Endothelial cell of umbilical vein (primary cell): Measurements from ENCODE around the gene TNRC6C. TPM values are rescaled to one million over a fixed set of nuclear protein-coding genes. Genes with fewer than 3 reads are reported as not detected.

Experiments
- BruUV-seq: library from RNA; stranded (reverse); fragments of 400-500 nt; replicated peaks from 2 replicates; lab custom pipeline; 2021; lab: Mats Ljungman, UMichigan
- CTCF ChIA-PET: fragments of 300-600, 350-600 bp; sonication (Branson Sonifier 250); formaldehyde crosslinking; loops from one replicate; lab custom pipeline; 2021; ENCODE audit warnings: antibody characterized with exemption, inconsistent platforms; lab: Charles Lee
- POLR2A ChIA-PET: fragments of 300-600, 350-600 bp; sonication (Branson Sonifier 250); formaldehyde crosslinking; loops from one replicate; lab custom pipeline; 2021; ENCODE audit warnings: antibody characterized with exemption, inconsistent platforms; lab: Charles Lee
- DNase-seq: peaks from one replicate; pipeline ENCODE4 v3.0.0-alpha.2; 2011; ENCODE audit warnings: low read depth, low spot score
- FAIRE-seq: peaks from 2 replicates; lab custom pipeline; 2011; peaks lifted over from hg19 to GRCh38; lab: Jason Lieb, UNC
- H2AFZ ChIP-seq: 2 replicates; pipeline ENCODE4 v1.6.0; 2012; ENCODE audit warnings: low read depth, low read length, control low read depth, inconsistent platforms
- H3K27ac ChIP-seq: 2 replicates; pipeline ENCODE4 v1.5.1; 2011; ENCODE audit warnings: low read depth, mild to moderate bottlenecking, control low read depth, low read length, moderate library complexity; ENCODE audit not compliant: insufficient read depth
- H3K27me3 ChIP-seq, 2 experiments: 2 replicates each; pipeline versions ENCODE4 v1.6.0 to v1.6.1; 2011; ENCODE audit warnings: low read length in 2 of 2, mixed read lengths in 1 of 2; ENCODE audit not compliant: control insufficient read depth in 2 of 2, insufficient read depth in 2 of 2
- H3K36me3 ChIP-seq, 2 experiments: 2 replicates in 1 of 2; 3 replicates in 1 of 2; pipeline ENCODE4 v1.5.1; 2011; ENCODE audit warnings: low read length in 2 of 2, mild to moderate bottlenecking in 1 of 2, moderate library complexity in 1 of 2; ENCODE audit not compliant: control insufficient read depth in 2 of 2, insufficient read depth in 2 of 2; ENCODE audit errors: extremely low read depth in 1 of 2
- H3K4me1 ChIP-seq: 3 replicates; pipeline ENCODE4 v1.5.1; 2011; ENCODE audit warnings: mild to moderate bottlenecking, low read length; ENCODE audit not compliant: control insufficient read depth, insufficient read depth; ENCODE audit errors: extremely low read depth
- H3K4me2 ChIP-seq: 2 replicates; pipeline ENCODE4 v1.6.1; 2011; ENCODE audit warnings: low read length, control low read depth, mixed read lengths; ENCODE audit not compliant: insufficient read depth
- H3K4me3 ChIP-seq, 3 experiments: fragments of 200-600 bp in 1 of 3; sonication (generic), shearing (Covaris generic) in 1 of 3; replicated peaks in 1 of 3; 2 replicates each; pipeline ENCODE4 v1.5.1; 2011 to 2016; ENCODE audit warnings: control low read depth in 3 of 3, low read length in 3 of 3, mild to moderate bottlenecking in 2 of 3, inconsistent platforms in 1 of 3, low read depth in 1 of 3, moderate library complexity in 1 of 3; ENCODE audit not compliant: insufficient read depth in 1 of 3
- H3K79me2 ChIP-seq: 2 replicates; pipeline ENCODE4 v1.6.0; 2012; ENCODE audit warnings: low read length, inconsistent platforms; ENCODE audit not compliant: control insufficient read depth, insufficient read depth
- H3K9ac ChIP-seq: replicated peaks from 2 replicates; pipeline ENCODE3; 2011; ENCODE audit warnings: low read length, control low read depth; ENCODE audit not compliant: insufficient read depth; ENCODE audit errors: extremely low read depth
- H3K9me1 ChIP-seq: replicated peaks from 3 replicates; pipeline ENCODE4 v1.6.0; 2011; ENCODE audit warnings: mild to moderate bottlenecking, low read length; ENCODE audit not compliant: control insufficient read depth, insufficient read depth; ENCODE audit errors: extremely low read depth
- H3K9me3 ChIP-seq: replicated peaks from 2 replicates; pipeline ENCODE4 v1.5.1; 2012; ENCODE audit warnings: low read length, inconsistent platforms; ENCODE audit not compliant: control insufficient read depth, insufficient read depth
- H4K20me1 ChIP-seq: replicated peaks from 2 replicates; pipeline ENCODE3; 2011; ENCODE audit warnings: mild to moderate bottlenecking, low read length; ENCODE audit not compliant: control insufficient read depth, insufficient read depth; ENCODE audit errors: extremely low read depth
- CTCF ChIP-seq, 2 donors: IDR thresholded peaks; 1 replicate in 1 of 2; 2 replicates in 1 of 2; pipeline ENCODE4 v1.5.1; 2011; ENCODE audit warnings: low read length in 2 of 2, mild to moderate bottlenecking in 2 of 2, moderate library complexity in 2 of 2, control low read depth in 1 of 2, inconsistent platforms in 1 of 2, low read depth in 1 of 2; ENCODE audit not compliant: insufficient read depth in 1 of 2; ENCODE audit errors: extremely low read depth in 1 of 2
- EZH2 ChIP-seq: IDR thresholded peaks from 2 replicates; pipeline ENCODE4 v1.6.1; 2012; ENCODE audit warnings: borderline replicate concordance, low read depth, mild to moderate bottlenecking, moderate library complexity, low read length, inconsistent platforms; ENCODE audit not compliant: severe bottlenecking
- FOS ChIP-seq: IDR thresholded peaks from 2 replicates; pipeline ENCODE4 v1.6.1; 2011; ENCODE audit warnings: mild to moderate bottlenecking, low read length, moderate library complexity, borderline replicate concordance; ENCODE audit not compliant: insufficient read depth
- GATA2 ChIP-seq: IDR thresholded peaks from 2 replicates; pipeline ENCODE4 v1.7.0; 2011; ENCODE audit warnings: low read depth, mild to moderate bottlenecking, moderate library complexity, mixed read lengths, low read length; ENCODE audit not compliant: insufficient read length, insufficient read depth
- JUN ChIP-seq: IDR thresholded peaks from 2 replicates; pipeline ENCODE4 v1.6.1; 2011; ENCODE audit warnings: borderline replicate concordance, low read depth; ENCODE audit not compliant: insufficient read length, insufficient read depth
- MAX ChIP-seq: IDR thresholded peaks from 2 replicates; pipeline ENCODE4 v1.6.1; 2011; ENCODE audit not compliant: insufficient read depth, insufficient read length
- MYC ChIP-seq: IDR thresholded peaks from one replicate; pipeline ENCODE4 v1.6.1; 2011; ENCODE audit warnings: mild to moderate bottlenecking, low read depth, low read length
- POLR2A ChIP-seq: IDR thresholded peaks from 2 replicates; pipeline ENCODE4 v1.6.1; 2012; ENCODE audit warnings: low read depth, mild to moderate bottlenecking, control low read depth, low read length
- POLR2AphosphoS5 ChIP-seq: IDR thresholded peaks from 2 replicates; pipeline ENCODE4 v1.6.1; 2012; ENCODE audit warnings: low read depth, mild to moderate bottlenecking, control low read depth, low read length, moderate library complexity; ENCODE audit not compliant: insufficient read depth
- dilution Hi-C: fragments of 300-500 bp; cut with MboI; formaldehyde crosslinking; loops from one replicate; pipeline ENCODE4 v1.15.0; 2019; ENCODE audit warnings: low sequenced_read_pairs; ENCODE audit not compliant: extremely low pct_ligation_motif_present
- intact Hi-C: fragments of 100-400 bp; cut with micrococcal nuclease; formaldehyde crosslinking; loops from one replicate; pipeline ENCODE4 v1.10.0; 2022
- polyA plus RNA-seq, 4 experiments: library from polyadenylated mRNA; depleted of rRNA in 3 of 4; stranded (reverse) in 3 of 4; unstranded in 1 of 4; fragments of >200 nt; gene quantifications; 2 replicates each; pipeline versions ENCODE4 v1.2.1 to v1.2.3, GENCODE V29; 2011 to 2012; ENCODE audit warnings: missing spikeins in 1 of 4
- total RNA-seq: library from RNA; stranded (reverse); gene quantifications from 2 replicates; pipeline ENCODE4 v1.2.3, GENCODE V29; 2021

The TNRC6C gene
- total and polyA plus RNA-seq, 2 donors (not counting 3 experiments of a cell fraction or from before 2014, with no cell fraction given): 2.1 to 17.5 TPM

- CTCF ChIA-PET: interaction anchor here (0.9 to 1.2 kb wide), 3 partner anchors 12 to 37 kb away, joined by 3 to 4 read pairs (median 3); no protein-coding TSS in a partner anchor
- Histone ChIP-seq H4K20me1 (no peaks in the 10 kb centered on the region), H3K9me1 (no peaks in the 10 kb centered on the region), H3K27me3 (no peaks in the 10 kb centered on the region), H3K4me2 (no peak overlapping the region), H3K79me2 (peaks cover 3% of the 10 kb centered on the region), H3K9me3 (no peaks in the 10 kb centered on the region), H3K9ac (no peak overlapping the region), H3K27ac (no peak overlapping the region), H3K4me3 (no peak overlapping the region), H3K4me1 (peaks cover 7% of the 10 kb centered on the region), H2AFZ (no peak overlapping the region), H3K36me3 (peaks cover 0 to 18% of the 10 kb centered on the region in 2 experiments)
- POLR2A ChIA-PET: no interaction called here
- FAIRE-seq (no peak), DNase-seq (no peak)
- no peak for TF ChIP-seq JUN
- no peak for TF ChIP-seq FOS
- TF ChIP-seq GATA2: no peak
- TF ChIP-seq POLR2A: no peak
- no peak for TF ChIP-seq MYC
- TF ChIP-seq EZH2: no peak
- no peak for TF ChIP-seq MAX
- no peak for TF ChIP-seq POLR2AphosphoS5
- no peak for TF ChIP-seq CTCF (IDR thresholded peaks at IDR 0.05; ENCODE audit: extremely low read depth in 1 of 2, insufficient read depth in 1 of 2, low read depth in 1 of 2, low read length in 2 of 2)
- dilution Hi-C loops (no loop called here), intact Hi-C loops (no loop called here)
- BruUV-seq: no TSS peak
These were observed 90.1 kb downstream of the TNRC6C start for GRCh38 chr17:78048346-78049292.
